Measurements from ENCODE around the gene TEPSIN. TPM values are rescaled to one million over a fixed set of nuclear protein-coding genes. Genes with fewer than 3 reads are reported as not detected.

TEPSIN gene
- total RNA-seq, 2 donors from 2014 or later, result 30.0 to 45.0 TPM

- WGBS, 2 experiments (ENCODE audit: insufficient coverage in 1 of 2, insufficient read length in 1 of 2), result 30 to 58% methylated on average over 10 to 23 of the region's 24 CpGs
- peak overlapping the region; percentile 44 for H3K9ac ChIP-seq (ENCODE audit: extremely low read depth, low read length, poor library complexity, severe bottlenecking)
- peaks cover 17% of the 10 kb centered on the region for H3K27me3 Mint-ChIP-seq (ENCODE audit: insufficient read depth)
- H3K27me3 ChIP-seq (ENCODE audit: control insufficient read depth, insufficient read depth, low read length, poor library complexity, severe bottlenecking), result peaks cover 9% of the 10 kb centered on the region
- no peaks in the 10 kb centered on the region for H3K9me3 Mint-ChIP-seq
- peak; percentile 70 for DNase-seq
- H3K4me1 ChIP-seq (ENCODE audit: control insufficient read depth, insufficient read depth, low read length), result peaks cover 9% of the 10 kb centered on the region
- H3K27ac ChIP-seq (ENCODE audit: low read depth, low read length), result no peak overlapping the region
- TF ChIP-seq, protein P1, sequence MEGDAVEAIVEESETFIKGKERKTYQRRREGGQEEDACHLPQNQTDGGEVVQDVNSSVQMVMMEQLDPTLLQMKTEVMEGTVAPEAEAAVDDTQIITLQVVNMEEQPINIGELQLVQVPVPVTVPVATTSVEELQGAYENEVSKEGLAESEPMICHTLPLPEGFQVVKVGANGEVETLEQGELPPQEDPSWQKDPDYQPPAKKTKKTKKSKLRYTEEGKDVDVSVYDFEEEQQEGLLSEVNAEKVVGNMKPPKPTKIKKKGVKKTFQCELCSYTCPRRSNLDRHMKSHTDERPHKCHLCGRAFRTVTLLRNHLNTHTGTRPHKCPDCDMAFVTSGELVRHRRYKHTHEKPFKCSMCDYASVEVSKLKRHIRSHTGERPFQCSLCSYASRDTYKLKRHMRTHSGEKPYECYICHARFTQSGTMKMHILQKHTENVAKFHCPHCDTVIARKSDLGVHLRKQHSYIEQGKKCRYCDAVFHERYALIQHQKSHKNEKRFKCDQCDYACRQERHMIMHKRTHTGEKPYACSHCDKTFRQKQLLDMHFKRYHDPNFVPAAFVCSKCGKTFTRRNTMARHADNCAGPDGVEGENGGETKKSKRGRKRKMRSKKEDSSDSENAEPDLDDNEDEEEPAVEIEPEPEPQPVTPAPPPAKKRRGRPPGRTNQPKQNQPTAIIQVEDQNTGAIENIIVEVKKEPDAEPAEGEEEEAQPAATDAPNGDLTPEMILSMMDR (conservative IDR thresholded peaks at IDR 0.05), result no peak
- peaks cover 10% of the 10 kb centered on the region for H3K36me3 Mint-ChIP-seq (ENCODE audit: low read depth)
- H3K27ac Mint-ChIP-seq, result no peak overlapping the region
- peak overlapping the region; percentile 85 for H3K4me3 ChIP-seq (ENCODE audit: low read length)
- peak overlapping the region; percentile 66 for H3K4me3 Mint-ChIP-seq
- peaks cover 16% of the 10 kb centered on the region for H3K4me1 Mint-ChIP-seq
- no peaks in the 10 kb centered on the region for H3K36me3 ChIP-seq (ENCODE audit: control insufficient read depth, insufficient read depth, low read length)
- H3K9me3 ChIP-seq (ENCODE audit: control insufficient read depth, low read length), result no peaks in the 10 kb centered on the region
Measured at GRCh38 chr17:81221842-81222619, 16.8 kb downstream of the TEPSIN start.

GRCh38 chr17:81221371-81221841, 17.4 kb downstream of the TEPSIN start:
- TF ChIP-seq, protein P1 (conservative IDR thresholded peaks at IDR 0.05), result no peak
- DNase-seq, result peak; percentile 89
- Mint-ChIP-seq H3K9me3 (no peaks in the 10 kb centered on the region), H3K27ac (peak overlapping the region; percentile 74), H3K27me3 (ENCODE audit: insufficient read depth) (peaks cover 17% of the 10 kb centered on the region), H3K4me1 (peaks cover 16% of the 10 kb centered on the region), H3K4me3 (peak overlapping the region; percentile 66), H3K36me3 (ENCODE audit: low read depth) (peaks cover 15% of the 10 kb centered on the region)
- Histone ChIP-seq H3K9ac (ENCODE audit: extremely low read depth, low read length, poor library complexity, severe bottlenecking) (no peak overlapping the region), H3K27me3 (ENCODE audit: control insufficient read depth, insufficient read depth, low read length, poor library complexity, severe bottlenecking) (peaks cover 9% of the 10 kb centered on the region), H3K4me1 (ENCODE audit: control insufficient read depth, insufficient read depth, low read length) (peaks cover 9% of the 10 kb centered on the region), H3K4me3 (ENCODE audit: low read length) (peak overlapping the region; percentile 85), H3K9me3 (ENCODE audit: control insufficient read depth, low read length) (no peaks in the 10 kb centered on the region), H3K36me3 (ENCODE audit: control insufficient read depth, insufficient read depth, low read length) (no peaks in the 10 kb centered on the region), H3K27ac (ENCODE audit: low read depth, low read length) (no peak overlapping the region)
- WGBS, 2 experiments (ENCODE audit: insufficient coverage in 1 of 2, insufficient read length in 1 of 2), result 55 to 71% methylated on average over 4 to 11 of the region's 11 CpGs

GRCh38 chr17:81219476-81220180, 19.2 kb downstream of the TEPSIN start:
- H3K9ac ChIP-seq (ENCODE audit: extremely low read depth, low read length, poor library complexity, severe bottlenecking), result no peak overlapping the region
- no peaks in the 10 kb centered on the region for H3K36me3 ChIP-seq (ENCODE audit: control insufficient read depth, insufficient read depth, low read length)
- DNase-seq, result no peak
- H3K27ac ChIP-seq (ENCODE audit: low read depth, low read length), result no peak overlapping the region
- TF ChIP-seq, protein P1 (conservative IDR thresholded peaks at IDR 0.05), result no peak
- peaks cover 9% of the 10 kb centered on the region for H3K27me3 ChIP-seq (ENCODE audit: control insufficient read depth, insufficient read depth, low read length, poor library complexity, severe bottlenecking)
- H3K4me3 Mint-ChIP-seq, result no peak overlapping the region
- H3K9me3 Mint-ChIP-seq, result no peaks in the 10 kb centered on the region
- H3K9me3 ChIP-seq (ENCODE audit: control insufficient read depth, low read length), result no peaks in the 10 kb centered on the region
- WGBS, 2 experiments (ENCODE audit: insufficient coverage in 1 of 2, insufficient read length in 1 of 2), result 94 to 96% methylated on average over 21 to 24 of the region's 24 CpGs
- peaks cover 7% of the 10 kb centered on the region for H3K27me3 Mint-ChIP-seq (ENCODE audit: insufficient read depth)
- H3K27ac Mint-ChIP-seq, result no peak overlapping the region
- peaks cover 9% of the 10 kb centered on the region for H3K4me1 ChIP-seq (ENCODE audit: control insufficient read depth, insufficient read depth, low read length)
- no peak overlapping the region for H3K4me3 ChIP-seq (ENCODE audit: low read length)
- H3K36me3 Mint-ChIP-seq (ENCODE audit: low read depth), result peaks cover 15% of the 10 kb centered on the region
- peaks cover 16% of the 10 kb centered on the region for H3K4me1 Mint-ChIP-seq

All from endodermal cell (in vitro differentiated cells).